Bone marrow (tissue), 2 donors: Measurements from ENCODE around the gene GPR39.
"Not testable (repeated sequence)": the region's sequence is repeated elsewhere in the genome, so short reads cannot be mapped to it uniquely, and the experiment has no call there.

Experiments
- DNase-seq, 2 donors: peaks; one replicate each; lab custom pipeline; 2025; lab: John Stamatoyannopoulos, UW

The GPR39 gene

DNA sequence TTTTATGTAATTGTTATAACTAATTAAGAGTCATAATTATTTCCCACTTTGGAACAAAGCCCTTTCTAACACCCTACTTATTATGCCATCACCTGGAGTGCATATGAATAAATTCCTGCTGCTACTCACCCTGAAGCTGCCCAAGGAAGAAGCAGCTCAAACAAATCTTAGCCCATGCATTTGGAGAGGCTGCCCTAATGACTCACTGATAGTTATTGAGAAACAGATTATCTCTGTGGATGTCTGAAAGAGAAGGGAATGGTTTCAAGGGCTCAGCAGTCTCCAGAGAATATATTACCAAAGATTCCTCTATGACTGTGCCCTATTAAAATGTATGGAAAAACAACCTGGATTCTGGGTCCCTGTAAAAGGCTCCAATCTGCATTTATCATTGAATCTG lies 81.0 kb downstream of the GPR39 start:
- DNase-seq = no peak

DNA sequence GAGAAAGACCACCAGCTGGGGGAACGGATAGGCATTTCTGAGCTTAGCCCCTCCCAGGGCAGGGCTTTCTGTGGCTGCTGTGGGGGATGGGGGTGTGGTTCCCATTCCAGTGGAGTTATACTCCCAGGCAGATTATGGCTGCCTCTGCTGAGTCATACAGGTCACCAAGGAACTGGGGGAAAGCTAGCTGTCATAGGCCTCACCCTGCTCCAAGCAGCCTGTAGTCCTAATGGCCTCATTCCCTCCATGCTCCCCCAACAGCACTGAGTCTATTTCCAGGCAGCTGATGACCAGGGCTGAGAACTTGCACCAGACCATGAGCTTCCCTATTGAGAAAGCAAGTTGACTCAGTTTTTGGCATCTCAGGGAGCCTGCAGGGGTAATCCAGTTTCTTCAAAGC lies 87.1 kb downstream of the GPR39 start:
- no peak for DNase-seq

DNA sequence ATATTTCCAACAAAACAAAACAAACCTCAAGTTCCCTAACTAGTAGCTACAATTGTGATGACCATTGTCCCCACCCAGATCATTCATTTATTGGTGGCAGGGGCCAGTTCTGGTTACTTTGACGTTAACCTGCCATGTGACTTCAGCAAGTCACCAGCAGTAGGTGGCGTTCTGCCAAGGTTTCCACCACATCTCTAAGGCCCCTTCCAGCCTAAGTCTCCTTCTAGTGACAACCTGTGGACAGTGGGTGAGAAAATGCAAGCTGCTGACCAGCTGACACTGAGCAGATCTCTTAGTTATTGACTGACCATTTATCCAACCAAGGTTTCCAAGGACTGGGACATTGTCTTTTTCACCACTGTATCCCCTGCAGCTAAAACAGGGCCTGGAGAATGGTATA lies 98.4 kb downstream of the GPR39 start:
- DNase-seq = no peak

DNA sequence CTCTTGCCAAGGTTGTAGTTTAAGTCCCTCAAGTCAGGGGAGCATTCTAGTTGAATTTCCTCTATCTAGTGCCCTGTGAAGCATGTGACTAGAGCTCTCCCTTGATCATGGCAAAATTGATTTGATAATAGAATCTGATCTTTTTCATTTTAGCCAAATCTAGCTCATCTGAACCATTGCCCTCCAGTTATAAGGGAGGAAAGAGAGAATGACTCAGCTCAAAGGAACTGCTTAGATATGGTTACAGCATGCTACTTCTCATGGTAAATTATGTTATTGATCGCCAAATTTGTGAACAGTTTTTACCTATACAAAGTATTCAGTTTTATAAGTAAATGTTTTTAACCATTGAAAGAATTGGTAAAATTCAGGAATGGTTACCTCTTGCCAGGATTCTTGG lies 100.8 kb downstream of the GPR39 start:
- DNase-seq = no peak

DNA sequence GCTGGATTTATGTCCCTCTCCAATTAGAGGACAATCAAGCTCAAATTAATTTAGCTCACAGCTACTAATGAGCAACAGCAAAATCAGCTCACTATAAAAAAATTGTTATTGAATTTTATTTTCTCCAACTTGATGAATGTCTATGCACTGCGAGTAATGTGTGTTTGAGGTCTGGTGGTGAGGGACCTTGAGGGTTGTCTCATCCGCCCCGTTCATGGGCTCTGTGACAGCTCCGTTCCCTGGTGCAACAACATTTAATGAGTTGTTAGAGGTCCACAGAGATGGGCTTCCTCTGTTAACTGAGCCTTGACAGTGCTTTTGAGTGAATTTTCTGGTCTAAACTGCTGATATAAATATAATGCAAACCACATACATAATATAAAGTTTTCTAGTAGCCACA lies 101.7 kb downstream of the GPR39 start:
- DNase-seq = no peak

DNA sequence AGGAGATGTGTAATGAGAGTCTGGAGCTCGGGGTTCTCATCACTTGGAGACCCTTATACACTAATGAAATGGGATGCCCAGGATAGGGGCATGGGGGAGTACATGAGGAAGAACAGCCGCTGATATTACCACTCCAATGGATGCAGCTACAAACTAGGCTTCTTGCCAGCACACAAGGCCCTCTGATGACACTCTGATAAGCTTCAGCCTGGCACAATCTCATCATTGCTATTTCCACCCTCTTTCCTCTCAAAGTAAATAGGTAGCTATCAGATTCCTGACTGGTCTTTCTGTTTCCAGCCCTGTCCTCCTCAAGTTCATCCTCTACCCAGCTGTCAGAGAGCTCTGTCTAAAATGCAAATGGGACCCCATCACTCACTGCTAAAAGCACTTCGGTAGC lies 103.0 kb downstream of the GPR39 start:
- no peak for DNase-seq

DNA sequence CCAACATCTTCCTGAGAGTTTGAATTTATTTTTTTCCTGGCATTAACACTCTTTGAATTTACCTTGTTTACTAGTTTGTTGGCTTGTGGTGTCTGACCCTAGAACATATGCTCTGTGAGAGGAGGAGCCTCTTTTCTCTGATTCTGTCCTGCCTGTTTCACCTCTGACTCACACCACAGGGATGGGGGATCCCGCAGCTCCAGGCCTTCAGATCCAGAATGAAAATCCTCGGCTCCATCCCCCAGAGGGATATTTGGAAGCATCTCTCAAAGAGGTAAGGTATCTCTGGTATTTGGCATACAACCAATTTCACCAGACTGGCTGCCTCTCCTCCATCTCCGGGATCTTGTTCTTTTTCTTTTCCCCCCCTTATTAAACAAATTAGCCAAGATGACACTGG lies 104.7 kb downstream of the GPR39 start:
- DNase-seq = no peak

DNA sequence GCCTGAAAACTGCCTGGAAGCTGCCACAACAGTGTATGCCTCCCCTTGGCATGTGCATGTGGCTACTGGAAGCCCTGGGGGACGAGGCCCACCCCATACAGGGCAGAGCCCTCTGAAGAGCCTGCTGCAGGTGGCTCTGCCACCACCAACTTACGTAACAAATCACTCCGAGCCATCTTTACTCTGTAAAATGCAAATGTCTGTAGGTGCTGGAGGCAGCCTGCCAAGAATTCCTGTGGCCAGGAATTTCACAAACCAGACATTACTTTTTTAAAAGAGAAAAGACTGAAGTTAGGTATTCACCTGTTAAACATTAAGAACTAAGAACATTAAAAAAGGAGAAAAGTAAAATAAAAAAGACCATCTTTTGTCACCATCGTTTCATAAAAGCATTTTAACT lies 106.3 kb downstream of the GPR39 start:
- no peak for DNase-seq

DNA sequence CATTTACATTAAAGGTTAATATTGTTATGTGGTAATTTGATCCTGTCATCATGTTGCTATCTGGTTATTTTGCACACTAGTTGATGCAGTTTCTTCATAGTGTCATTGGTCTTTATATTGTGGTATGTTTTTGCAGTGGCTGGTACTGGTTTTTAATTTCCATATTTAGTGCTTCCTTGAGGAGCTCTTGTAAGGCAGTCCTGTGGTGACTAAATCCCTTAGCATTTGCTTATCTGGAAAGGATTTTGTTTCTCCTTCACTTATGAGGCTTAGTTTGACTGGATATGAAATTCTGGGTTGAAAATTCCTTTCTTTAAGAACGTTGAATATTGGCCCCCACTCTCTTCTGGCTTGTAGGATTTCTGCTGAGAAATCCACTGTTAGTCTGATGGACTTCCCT lies 120.5 kb downstream of the GPR39 start:
- not testable (repeated sequence) for DNase-seq

DNA sequence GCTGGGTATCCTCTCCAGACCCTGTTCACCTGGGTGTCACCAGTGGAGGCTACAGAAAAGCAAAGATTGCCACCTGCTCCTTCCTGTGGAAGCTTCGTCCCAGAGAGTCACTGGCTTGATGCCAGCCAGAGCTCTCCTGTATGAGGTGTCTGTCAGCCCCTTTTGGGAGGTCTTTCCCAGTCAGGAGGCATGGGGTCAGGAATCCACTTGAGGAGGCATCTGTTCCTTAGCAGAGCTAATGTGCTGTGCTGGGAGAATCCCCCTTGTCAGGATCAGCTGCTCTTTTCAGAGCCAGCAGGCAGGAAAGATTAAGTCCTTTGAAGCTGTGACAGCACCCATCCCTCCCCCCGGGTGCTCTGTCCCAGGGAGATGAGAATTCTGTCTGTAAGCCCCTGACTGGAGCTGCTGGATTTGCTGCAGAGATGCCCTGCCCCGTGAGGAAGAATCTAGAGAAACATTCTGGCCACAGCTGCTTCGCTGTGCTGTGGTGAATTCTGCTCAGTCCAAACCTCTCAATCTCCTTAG lies 121.8 kb downstream of the GPR39 start:
- DNase-seq = no peak

DNA sequence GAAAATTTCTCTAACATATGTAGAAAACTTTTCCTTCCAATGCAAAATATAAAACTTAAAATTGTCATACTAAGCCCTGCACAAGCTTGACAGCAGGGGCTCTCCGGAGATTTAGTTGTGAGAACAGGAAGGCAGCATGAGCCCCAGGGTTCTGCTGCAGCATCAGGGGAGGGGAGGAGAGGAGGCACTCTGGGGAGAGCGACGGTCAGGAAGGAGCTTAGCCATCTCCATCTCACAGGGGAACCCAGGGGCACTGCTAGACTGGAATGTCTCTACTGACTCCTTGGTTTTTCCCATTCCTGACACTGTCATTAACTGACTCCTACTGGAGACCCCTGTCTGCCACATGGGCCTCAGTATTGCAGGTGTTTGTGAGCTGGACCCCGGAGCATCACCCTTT lies 123.6 kb downstream of the GPR39 start:
- DNase-seq = no peak

DNA sequence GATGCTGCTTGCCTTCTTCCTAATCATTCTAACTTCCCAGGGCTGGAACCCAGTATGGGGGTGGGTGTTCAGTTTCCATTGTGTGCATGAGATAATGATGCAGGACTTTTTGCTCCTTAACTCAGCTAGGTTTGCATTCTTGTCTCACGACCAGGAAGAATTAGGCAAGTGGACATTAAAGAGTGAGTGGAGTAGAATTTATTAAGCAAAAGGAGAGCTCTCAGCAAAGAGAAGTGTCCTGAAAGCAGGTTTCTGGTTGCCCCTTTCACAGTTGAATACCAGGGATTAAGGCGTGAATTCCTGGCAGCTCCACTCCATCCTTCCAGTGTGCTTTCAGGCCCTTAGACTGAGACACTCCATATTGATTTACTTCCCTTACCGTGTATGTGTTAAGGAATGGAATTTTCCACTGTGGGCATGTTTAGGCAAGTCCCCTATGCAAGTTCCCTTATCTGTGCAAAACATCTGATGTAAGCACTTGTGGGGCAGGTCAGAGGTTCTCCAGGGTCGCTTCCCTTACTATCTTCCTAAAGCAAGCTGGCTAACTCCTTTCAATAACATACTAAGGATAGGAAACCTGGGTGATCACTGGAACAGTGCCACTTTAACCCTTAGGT lies 126.5 kb downstream of the GPR39 start:
- no peak for DNase-seq

DNA sequence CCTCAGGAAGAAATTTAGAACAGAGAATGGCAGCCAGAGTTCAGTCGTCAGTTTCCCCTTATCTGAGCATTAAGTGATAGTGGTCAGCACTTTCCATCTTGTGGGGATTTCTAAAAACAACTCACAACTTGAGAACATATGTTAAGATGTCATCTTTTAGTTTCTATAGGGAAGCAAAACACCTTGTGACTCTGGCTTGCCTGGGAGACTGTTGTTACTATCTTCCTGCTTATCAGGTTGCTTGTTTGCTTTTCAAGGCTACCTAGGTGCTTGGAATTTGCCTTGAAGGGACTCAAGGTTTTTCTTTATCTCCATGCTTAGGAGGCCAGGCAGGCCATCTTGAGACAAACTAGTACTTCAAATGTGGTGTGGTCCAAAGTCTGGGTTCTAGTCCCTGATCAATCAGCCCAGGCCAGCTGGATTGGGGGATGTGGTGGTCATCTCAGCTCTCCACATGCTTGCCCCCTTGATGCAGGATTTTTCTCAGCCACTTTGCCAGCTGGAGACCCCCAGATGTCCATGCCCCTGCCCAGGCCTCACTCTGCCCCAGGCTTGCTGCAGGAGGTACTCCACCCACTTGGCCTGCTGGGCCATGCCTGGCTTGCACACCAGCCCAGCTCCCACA lies 127.5 kb downstream of the GPR39 start:
- DNase-seq = no peak

DNA sequence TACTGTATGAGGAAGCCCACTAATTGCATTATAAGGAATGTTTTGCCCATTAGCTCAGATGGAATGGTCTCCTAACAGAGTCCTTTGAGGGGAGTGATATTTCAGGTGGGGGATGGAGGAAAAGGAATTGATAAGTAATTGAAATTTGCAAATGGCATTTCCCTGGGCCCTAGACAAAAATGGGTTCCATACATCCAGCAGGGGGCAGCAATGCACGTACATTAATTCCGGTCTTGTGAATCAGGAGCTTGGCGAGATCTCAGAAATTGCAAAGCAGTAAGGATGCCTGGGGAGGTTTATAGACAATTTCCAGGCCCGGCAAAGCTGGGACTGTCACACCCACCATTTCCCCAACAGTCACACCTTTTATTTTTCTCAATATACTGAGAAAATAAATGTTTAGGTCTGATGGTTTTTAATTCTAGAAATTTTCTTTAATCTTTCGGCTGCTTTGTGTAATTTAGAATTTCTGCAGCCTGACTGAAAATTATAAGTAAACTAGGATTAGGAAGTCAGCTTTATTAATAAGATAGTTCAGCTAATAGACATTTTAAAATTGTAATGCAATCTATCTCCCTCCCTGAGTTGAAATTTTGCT lies 130.6 kb downstream of the GPR39 start:
- DNase-seq = peak in 1 of 2 donors; percentile 18

DNA sequence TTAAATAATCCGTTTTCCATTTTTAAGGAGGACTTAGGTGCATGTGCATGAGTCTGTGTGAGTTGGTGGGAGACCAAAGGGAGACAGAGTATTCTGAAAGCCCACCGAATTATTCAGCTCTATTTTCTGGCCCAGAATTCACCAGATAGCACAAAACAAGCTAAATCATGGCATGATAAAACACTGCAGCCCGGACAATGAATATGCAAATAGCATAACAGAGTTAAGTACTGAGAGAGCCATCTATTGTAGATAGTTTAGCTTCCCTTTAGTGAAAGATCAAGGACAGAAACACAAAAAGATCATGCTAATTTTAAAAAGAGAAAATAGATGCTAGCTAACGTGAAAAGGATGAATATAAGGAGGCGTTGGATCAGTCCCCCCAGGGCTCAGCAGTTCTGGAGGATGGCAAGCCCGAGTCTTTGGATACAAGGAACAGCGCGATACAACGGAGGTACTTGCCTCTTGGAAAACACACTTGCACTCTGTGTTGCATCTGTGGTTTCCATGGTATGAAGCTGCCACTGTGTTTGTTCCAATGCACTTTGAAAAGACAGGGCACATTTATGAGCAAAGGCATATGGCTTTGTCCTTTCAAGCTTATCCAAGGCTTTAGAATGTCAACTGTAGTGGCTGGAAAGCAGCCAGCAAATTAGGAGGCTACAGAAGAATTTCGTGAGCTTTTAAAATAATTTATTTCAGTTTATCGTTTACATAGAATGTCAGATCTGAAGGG lies 133.5 kb downstream of the GPR39 start:
- DNase-seq = no peak

DNA sequence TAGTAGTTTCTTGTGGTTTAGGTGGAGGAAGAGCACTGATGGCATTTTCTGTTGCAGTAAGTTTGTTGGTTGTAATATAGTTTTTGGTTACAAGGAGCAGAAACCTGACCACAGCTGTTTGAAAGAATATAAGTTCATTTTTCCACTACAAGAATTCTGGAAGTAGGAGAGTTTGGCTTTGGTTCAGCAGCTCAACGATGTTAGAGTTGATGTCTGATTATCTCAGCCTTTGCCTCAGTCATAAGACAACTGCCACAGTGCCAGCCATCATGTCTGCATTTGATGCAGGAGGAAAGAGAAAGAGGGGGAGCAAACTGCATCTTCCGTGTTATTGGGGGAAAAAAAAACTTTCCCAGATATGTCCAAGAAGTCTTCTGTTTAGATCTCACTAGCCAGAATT lies 134.3 kb downstream of the GPR39 start:
- DNase-seq = no peak

DNA sequence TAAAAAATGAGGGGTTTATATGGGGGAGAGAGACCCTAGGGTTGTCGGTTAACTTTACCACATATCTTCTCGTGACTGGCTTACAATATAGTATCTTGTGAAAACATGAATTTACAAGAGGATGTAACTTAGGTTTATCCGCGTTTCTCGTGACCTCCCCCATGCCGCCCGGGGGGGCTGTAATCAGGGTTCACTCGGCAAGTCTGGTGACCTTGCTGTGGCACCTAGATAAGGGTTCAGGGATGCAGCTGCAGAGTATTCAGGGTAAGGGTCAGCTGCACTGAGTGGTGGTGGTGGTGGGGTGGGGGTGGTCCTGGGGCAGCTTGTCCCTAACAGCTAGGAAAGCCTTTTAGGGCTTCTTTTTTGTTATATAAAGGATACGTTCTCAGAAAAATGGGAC lies 141.1 kb downstream of the GPR39 start:
- DNase-seq = no peak

DNA sequence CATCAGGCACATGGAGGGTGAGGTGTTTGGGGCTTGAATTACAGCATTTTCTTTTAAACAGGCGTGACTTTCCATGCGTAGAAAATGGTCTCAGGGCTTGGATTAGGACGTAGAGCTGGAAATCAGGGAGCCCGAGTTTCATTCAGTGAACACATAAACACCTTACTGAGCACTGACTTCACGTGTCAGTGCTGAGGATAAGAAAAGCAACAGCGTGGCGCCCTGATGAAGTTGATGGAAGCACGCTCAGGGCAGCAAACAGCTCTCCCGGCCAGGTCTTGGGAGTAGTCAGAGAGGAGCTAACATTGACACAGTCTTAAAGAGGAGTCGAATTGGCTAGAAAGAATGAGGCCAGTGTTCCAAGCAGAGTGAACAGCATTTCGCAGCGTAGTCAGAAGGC lies 142.7 kb downstream of the GPR39 start:
- no peak for DNase-seq

DNA sequence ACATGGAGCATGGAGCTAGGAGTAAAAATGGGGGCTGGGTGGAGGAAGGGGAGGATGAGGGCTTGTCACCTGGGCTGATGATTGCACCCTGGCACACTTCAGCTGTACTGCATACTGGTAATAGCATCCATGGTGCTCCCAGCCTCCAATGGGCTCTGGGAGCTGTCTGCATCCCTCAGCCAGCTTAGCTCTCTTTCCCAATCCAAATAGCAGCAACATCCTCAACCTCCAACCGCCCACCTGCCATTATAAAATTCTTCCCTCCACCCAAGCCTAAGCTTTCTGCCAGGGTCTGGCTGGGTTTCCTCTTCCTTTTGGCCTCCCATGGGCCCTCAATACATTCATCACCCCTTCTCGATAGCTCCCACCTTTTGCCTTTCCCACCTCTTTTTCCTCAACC lies 143.3 kb downstream of the GPR39 start:
- no peak for DNase-seq

DNA sequence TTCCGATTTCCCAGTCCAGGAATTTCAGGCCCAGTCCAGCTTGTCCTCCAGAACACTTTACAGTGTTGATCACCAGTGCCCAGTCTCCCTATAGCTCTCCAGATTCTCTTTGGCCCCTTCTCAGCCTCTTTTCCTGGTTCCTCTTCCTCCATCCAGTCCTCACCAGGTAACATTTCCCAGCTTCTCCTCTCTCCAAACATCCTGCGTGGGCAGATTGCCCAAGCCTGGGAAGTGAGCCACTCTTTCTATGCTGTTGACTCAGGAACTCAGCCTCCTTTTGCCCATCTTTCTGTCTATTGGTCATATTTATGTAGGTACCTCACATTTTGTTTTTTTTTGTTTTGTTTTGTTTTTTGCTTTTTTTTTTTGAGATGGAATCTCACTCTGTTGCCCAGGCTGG lies 144.0 kb downstream of the GPR39 start:
- DNase-seq = no peak

DNA sequence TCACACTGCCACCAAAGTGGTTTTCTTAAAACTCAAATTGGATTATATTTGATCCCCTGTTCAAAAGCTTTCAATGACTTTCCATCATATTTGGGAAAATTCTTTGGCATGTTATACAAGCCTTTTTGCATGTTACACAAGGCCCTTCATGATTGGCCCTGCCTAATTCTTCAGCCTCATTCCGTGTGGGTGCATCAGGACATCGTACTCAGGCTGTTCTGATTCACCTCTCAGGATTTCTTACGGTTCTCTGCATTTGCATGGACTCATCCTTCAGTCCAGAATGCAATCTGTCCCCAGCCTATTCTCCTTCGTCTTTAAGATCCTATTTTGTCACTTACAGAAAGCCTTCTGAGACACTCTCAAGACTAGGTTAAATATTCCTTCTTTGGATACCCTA lies 145.6 kb downstream of the GPR39 start:
- DNase-seq = no peak

DNA sequence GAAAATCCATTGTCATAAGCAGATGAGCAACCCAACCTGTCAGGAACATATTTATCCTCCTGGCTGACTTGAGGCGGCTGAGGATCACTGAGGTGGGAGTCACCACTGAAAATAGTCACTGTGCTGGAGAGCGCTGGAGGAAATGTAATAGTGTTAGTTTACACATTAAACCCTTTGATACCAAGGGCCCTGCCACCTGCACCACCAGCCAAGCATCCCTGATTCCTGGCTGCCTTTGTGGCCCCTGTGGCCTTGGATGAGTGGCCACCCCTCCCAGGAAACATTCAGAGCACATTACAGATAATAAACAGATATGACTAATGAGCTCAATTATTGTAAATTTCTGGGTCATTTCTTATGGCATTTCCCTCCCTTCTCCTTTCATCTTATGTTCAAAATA lies 147.5 kb downstream of the GPR39 start:
- no peak for DNase-seq

DNA sequence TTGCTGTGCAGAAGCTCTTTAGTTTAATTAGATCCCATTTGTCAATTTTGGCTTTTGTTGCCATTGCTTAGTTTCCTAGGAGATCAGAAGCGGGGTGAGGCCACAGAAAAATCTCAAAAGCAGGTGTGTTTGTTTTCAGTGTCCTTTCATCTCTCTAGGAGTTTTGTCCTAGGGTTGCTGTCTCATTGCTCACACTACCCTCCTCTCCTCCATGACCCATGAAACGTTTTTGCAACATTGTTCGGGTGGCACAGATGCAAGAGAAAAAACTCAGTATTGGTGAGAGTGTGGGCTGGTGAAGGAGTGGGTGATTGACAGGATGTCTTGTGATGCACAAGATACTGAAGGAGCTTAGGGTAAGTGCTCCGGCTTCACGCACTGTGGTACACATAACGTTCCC lies 149.8 kb downstream of the GPR39 start:
- DNase-seq = no peak
